IMR-90 (cell line): ENCODE results near the gene PRTFDC1. TPM values are rescaled to one million over a fixed set of nuclear protein-coding genes. Genes with fewer than 3 reads are reported as not detected.

ENCODE experiments used
- ATAC-seq: fragments of 200-7000 bp; cut with Tn5 transposase; 2 replicates; pipeline ENCODE4 v1.9.1; 2020; ENCODE audit warnings: low read depth, mild to moderate bottlenecking, moderate library complexity
- BruUV-seq: library from RNA; stranded (reverse); fragments of 400-500 nt; replicated peaks from 2 replicates; lab custom pipeline; 2021; lab: Mats Ljungman, UMichigan
- CTCF ChIA-PET: fragments of 300-600 bp; formaldehyde crosslinking; extraction: SDS; loops from one replicate; lab custom pipeline; 2021; ENCODE audit warnings: antibody characterized with exemption; lab: Yijun Ruan, JAX
- POLR2A ChIA-PET: fragments of 300-600 bp; sonication (Branson Sonifier 250); formaldehyde crosslinking; loops from one replicate; lab custom pipeline; 2022; ENCODE audit warnings: antibody characterized with exemption; ENCODE audit not compliant: unreplicated experiment; lab: Charles Lee
- DNase-seq: peaks from one replicate; pipeline ENCODE4 v3.0.0; 2013
- H2AFZ ChIP-seq: replicated peaks from 2 replicates; pipeline ENCODE3; 2013; ENCODE audit warnings: low read length, mild to moderate bottlenecking; ENCODE audit not compliant: poor library complexity
- H2AK5ac ChIP-seq: 2 replicates; pipeline ENCODE4 v1.6.1; 2013; ENCODE audit warnings: low read depth, low read length, inconsistent platforms
- H2AK9ac ChIP-seq: replicated peaks from 2 replicates; pipeline ENCODE3; 2013; ENCODE audit warnings: mild to moderate bottlenecking, low read depth, low read length, moderate library complexity; ENCODE audit not compliant: poor library complexity
- H2BK120ac ChIP-seq: 2 replicates; pipeline ENCODE4 v1.6.1; 2013; ENCODE audit warnings: low read depth, low read length, inconsistent platforms
- H2BK15ac ChIP-seq: 3 replicates; pipeline ENCODE4 v1.6.1; 2013; ENCODE audit warnings: low read depth, low read length, inconsistent platforms
- H2BK20ac ChIP-seq: 2 replicates; pipeline ENCODE4 v1.6.1; 2013; ENCODE audit warnings: low read depth, mild to moderate bottlenecking, inconsistent platforms, low read length, moderate library complexity
- H2BK5ac ChIP-seq: 2 replicates; pipeline ENCODE4 v1.6.1; 2013; ENCODE audit warnings: mild to moderate bottlenecking, low read depth, low read length, inconsistent platforms; ENCODE audit not compliant: poor library complexity, severe bottlenecking
- H3K14ac ChIP-seq: replicated peaks from 2 replicates; pipeline ENCODE4 v1.6.1; 2013; ENCODE audit warnings: low read depth, low read length, inconsistent platforms
- H3K18ac ChIP-seq: 2 replicates; pipeline ENCODE4 v1.6.1; 2013; ENCODE audit warnings: low read depth, low read length, control low read depth
- H3K23ac ChIP-seq: 2 replicates; pipeline ENCODE4 v1.6.1; 2013; ENCODE audit warnings: low read depth, low read length, inconsistent platforms
- H3K27ac ChIP-seq: 2 replicates; pipeline ENCODE4 v1.5.1; 2013; ENCODE audit warnings: mild to moderate bottlenecking, control low read depth, low read length; ENCODE audit not compliant: insufficient read depth
- H3K27me3 ChIP-seq: 2 replicates; pipeline ENCODE4 v1.6.1; 2013; ENCODE audit warnings: low read length; ENCODE audit not compliant: control insufficient read depth, insufficient read depth
- H3K36me3 ChIP-seq: 2 replicates; pipeline ENCODE4 v1.6.1; 2013; ENCODE audit warnings: low read length, mixed read lengths; ENCODE audit not compliant: control insufficient read depth, insufficient read depth
- H3K4ac ChIP-seq: 2 replicates; pipeline ENCODE4 v1.6.1; 2013; ENCODE audit warnings: low read depth, low read length, inconsistent platforms
- H3K4me1 ChIP-seq: 2 replicates; pipeline ENCODE4 v1.6.1; 2013; ENCODE audit warnings: low read length, mixed read lengths; ENCODE audit not compliant: control insufficient read depth, insufficient read depth
- H3K4me2 ChIP-seq: 2 replicates; pipeline ENCODE4 v1.6.1; 2013; ENCODE audit warnings: low read depth, mild to moderate bottlenecking, control low read depth, low read length, moderate library complexity
- H3K4me3 ChIP-seq: 2 replicates; pipeline ENCODE4 v1.5.1; 2013; ENCODE audit warnings: low read depth, mild to moderate bottlenecking, control low read depth, low read length, moderate library complexity; ENCODE audit not compliant: insufficient read depth
- H3K56ac ChIP-seq: 2 replicates; pipeline ENCODE4 v1.6.1; 2013; ENCODE audit warnings: low read length, inconsistent platforms; ENCODE audit not compliant: insufficient read depth; ENCODE audit errors: extremely low read depth
- H3K79me1 ChIP-seq, 2 experiments: 2 replicates each; pipeline ENCODE4 v1.6.1; 2013; ENCODE audit warnings: low read length in 2 of 2, inconsistent platforms in 1 of 2, low read depth in 1 of 2
- H3K9ac ChIP-seq: 2 replicates; pipeline ENCODE4 v1.6.1; 2013; ENCODE audit warnings: low read depth, low read length, control low read depth
- H3K9me1 ChIP-seq: 2 replicates; pipeline ENCODE4 v1.6.1; 2013; ENCODE audit warnings: low read length, inconsistent platforms; ENCODE audit not compliant: insufficient read depth
- H3K9me3 ChIP-seq: 2 replicates; pipeline ENCODE4 v1.6.1; 2013; ENCODE audit warnings: low read length; ENCODE audit not compliant: control insufficient read depth, insufficient read depth
- H4K20me1 ChIP-seq: 2 replicates; pipeline ENCODE4 v1.6.1; 2013; ENCODE audit warnings: low read length, inconsistent platforms; ENCODE audit not compliant: insufficient read depth
- H4K5ac ChIP-seq: 2 replicates; pipeline ENCODE4 v1.6.1; 2013; ENCODE audit warnings: mild to moderate bottlenecking, low read depth, low read length, control low read depth
- H4K8ac ChIP-seq, 2 experiments: 2 replicates each; pipeline ENCODE4 v1.6.1; 2013; ENCODE audit warnings: low read depth in 2 of 2, low read length in 2 of 2, control low read depth in 1 of 2, inconsistent platforms in 1 of 2
- H4K91ac ChIP-seq: 2 replicates; pipeline ENCODE4 v1.6.1; 2013; ENCODE audit warnings: low read depth, low read length, inconsistent platforms; ENCODE audit not compliant: insufficient read depth
- BHLHE40 ChIP-seq: fragments of 150-350 bp; IDR thresholded peaks from 2 replicates; pipeline ENCODE4 v1.6.1; 2016; ENCODE audit warnings: mild to moderate bottlenecking, low read depth, low read length
- FOS ChIP-seq: fragments of 150-350 bp; IDR thresholded peaks from 2 replicates; pipeline ENCODE4 v1.6.1; 2016; ENCODE audit warnings: low read depth, low read length
- MAFK ChIP-seq: IDR thresholded peaks from 2 replicates; pipeline ENCODE4 v1.6.1; 2012; ENCODE audit warnings: low read depth, low read length, improper control_type of control experiment
- MAZ ChIP-seq: IDR thresholded peaks from 2 replicates; pipeline ENCODE4 v1.6.1; 2012; ENCODE audit warnings: low read depth, mild to moderate bottlenecking, low read length, improper control_type of control experiment, moderate library complexity, borderline replicate concordance
- NFE2L2 ChIP-seq: fragments of 150-350 bp; IDR thresholded peaks from 2 replicates; pipeline ENCODE4 v1.6.1; 2016; ENCODE audit warnings: low read depth, mild to moderate bottlenecking, low read length
- POLR2A ChIP-seq: IDR thresholded peaks from 2 replicates; pipeline ENCODE4 v1.6.1; 2012; ENCODE audit warnings: mild to moderate bottlenecking, low read depth, low read length
- RAD21 ChIP-seq: IDR thresholded peaks from 2 replicates; pipeline ENCODE4 v1.6.1; 2012; ENCODE audit warnings: low read length, improper control_type of control experiment
- RFX5 ChIP-seq: IDR thresholded peaks from 2 replicates; pipeline ENCODE4 v1.8.0; 2012; ENCODE audit warnings: low read depth, mild to moderate bottlenecking, low read length, moderate library complexity
- WGBS, 2 experiments: methylation state at CpG; one replicate each; pipeline versions ENCODE4 v1.1.5 to v1.1.7; 2013; ENCODE audit warnings: missing lambda C conversion rate in 2 of 2; ENCODE audit not compliant: insufficient read length in 1 of 2; ENCODE audit errors: extremely low coverage in 2 of 2; 5-methylcytosine and 5-hydroxymethylcytosine counted together
- dilution Hi-C: fragments of 300-500 bp; cut with HindIII; formaldehyde crosslinking; loops from one replicate; pipeline ENCODE4 v1.14.3; 2018; ENCODE audit warnings: low sequenced_read_pairs; ENCODE audit not compliant: unreplicated experiment
- in situ Hi-C: fragments of 300-500 bp; cut with MboI; formaldehyde crosslinking; loops from 3 replicates; pipeline ENCODE4 v1.14.3; 2019; ENCODE audit warnings: low sequenced_read_pairs, inconsistent platforms, mixed read lengths
- intact Hi-C: fragments of 100-400 bp; cut with micrococcal nuclease; formaldehyde crosslinking; loops from 2 replicates; pipeline ENCODE4 v1.10.0; 2022
- polyA plus RNA-seq, 3 experiments: library from polyadenylated mRNA; depleted of rRNA; stranded (reverse); fragments of >200 nt; gene quantifications; 2 replicates each; pipeline ENCODE4 v1.2.3, GENCODE V29; 2012; ENCODE audit warnings: low replicate concordance in 1 of 3
- total RNA-seq: library from RNA; depleted of rRNA; stranded (reverse); fragments of >200 nt; gene quantifications from 2 replicates; pipeline ENCODE4 v1.2.3, GENCODE V29; 2012

Gene PRTFDC1
- total and polyA plus RNA-seq, 2 of the 4 experiments (the other 2 are of a cell fraction) = 12.3 to 17.9 TPM

DNA sequence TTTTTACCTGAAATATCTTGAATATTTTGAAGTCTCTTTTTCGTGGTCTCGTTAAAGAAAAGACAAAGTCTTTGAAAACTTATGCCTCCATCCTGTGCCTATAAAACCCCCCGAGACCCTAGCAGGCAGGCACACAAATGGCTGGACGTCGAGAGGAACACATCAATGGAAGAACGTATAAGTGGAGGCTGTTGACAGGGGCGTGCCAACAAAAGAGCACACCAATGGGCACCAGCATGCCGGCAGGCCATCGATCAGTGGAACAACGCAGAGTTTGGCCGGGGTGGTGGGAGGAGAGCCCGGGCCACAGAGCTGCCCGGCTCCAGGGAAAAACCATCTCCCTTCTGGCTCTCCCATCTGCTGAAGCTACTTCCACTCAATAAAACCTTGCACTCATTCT lies 38.9 kb upstream of the PRTFDC1 start:
- H3K56ac ChIP-seq = no peak overlapping the region
- H2AK5ac ChIP-seq = no peak overlapping the region
- H3K4ac ChIP-seq = no peak overlapping the region
- H3K23ac ChIP-seq = no peak overlapping the region
- H3K4me3 ChIP-seq = no peak overlapping the region
- TF ChIP-seq RFX5 = no peak
- no peak for TF ChIP-seq RAD21
- no peak for TF ChIP-seq MAFK
- no peak for TF ChIP-seq FOS
- no peak for TF ChIP-seq POLR2A
- no peak for TF ChIP-seq BHLHE40
- no peak for TF ChIP-seq MAZ
- no peak for TF ChIP-seq NFE2L2
- no peak overlapping the region for H2BK120ac ChIP-seq
- CTCF ChIA-PET = interaction anchor here (0.6 kb wide), 1 partner anchor 342 kb away, joined by 3 read pairs; no protein-coding TSS in a partner anchor
- H4K20me1 ChIP-seq = no peaks in the 10 kb centered on the region
- no peak overlapping the region for H4K91ac ChIP-seq
- 88% methylated on average over 4 of the region's 13 CpGs; no CpG with 5 or more reads in 1 of the 2 experiments for WGBS, 2 experiments
- no peak overlapping the region for H2AK9ac ChIP-seq
- no peak overlapping the region for H4K5ac ChIP-seq
- H2BK5ac ChIP-seq = no peak overlapping the region
- ATAC-seq (no peak), DNase-seq (no peak)
- no peak overlapping the region for H3K9ac ChIP-seq
- H3K9me1 ChIP-seq = peaks cover 3% of the 10 kb centered on the region; the same call in 1 of the 2 replicates
- dilution Hi-C loops = no loop called here
- H3K36me3 ChIP-seq = no peaks in the 10 kb centered on the region
- intact Hi-C loops = loop anchor here (2.0 kb wide), 2 partner anchors 272 to 348 kb away; no protein-coding TSS in a partner anchor
- H4K8ac ChIP-seq = no peak overlapping the region
- no TSS peak for BruUV-seq
- H3K4me2 ChIP-seq = no peak overlapping the region
- H3K18ac ChIP-seq = no peak overlapping the region
- no peaks in the 10 kb centered on the region for H3K79me1 ChIP-seq
- POLR2A ChIA-PET = no interaction called here
- no peak overlapping the region for H3K14ac ChIP-seq
- peaks cover 2% of the 10 kb centered on the region; the same call in 1 of the 2 replicates for H3K9me3 ChIP-seq
- in situ Hi-C loops = no loop called here
- H3K27me3 ChIP-seq = no peaks in the 10 kb centered on the region
- no peaks in the 10 kb centered on the region for H3K4me1 ChIP-seq
- H3K27ac ChIP-seq = no peak overlapping the region
- no peak overlapping the region for H2BK20ac ChIP-seq
- H2AFZ ChIP-seq = no peak overlapping the region
- H2BK15ac ChIP-seq = no peak overlapping the region
